Thyroid gland (tissue), 4 donors: ENCODE measurements around the gene COL7A1. TPM values are rescaled to one million over a fixed set of nuclear protein-coding genes. Genes with fewer than 3 reads are reported as not detected.

ENCODE experiments used
- DNase-seq, 2 donors: peaks; one replicate each; pipeline ENCODE4 v3.0.0-alpha.2; 2019
- H3K27ac ChIP-seq, 3 donors: fragments of 200-600 bp; sonication (generic); 1 replicate in 2 of 3; 2 replicates in 1 of 3; pipeline ENCODE4 v1.5.1; 2016 to 2019; ENCODE audit warnings: mild to moderate bottlenecking in 1 of 3, moderate library complexity in 1 of 3
- H3K27me3 ChIP-seq: fragments of 200-600 bp; sonication (generic); one replicate; pipeline ENCODE4 v1.5.1; 2019
- H3K36me3 ChIP-seq, 2 donors: fragments of 200-600 bp; sonication (generic); one replicate each; pipeline ENCODE4 v1.5.1; 2016 to 2019
- H3K4me1 ChIP-seq, 2 donors: fragments of 200-600 bp; sonication (generic); one replicate each; pipeline ENCODE4 v1.5.1; 2017 to 2019
- H3K4me3 ChIP-seq, 3 donors: fragments of 200-600 bp; sonication (generic); replicated peaks in 1 of 3; 1 replicate in 2 of 3; 2 replicates in 1 of 3; pipeline ENCODE4 v1.5.1; 2016; ENCODE audit warnings: mild to moderate bottlenecking in 1 of 3
- H3K9me3 ChIP-seq: fragments of 200-600 bp; sonication (generic); one replicate; pipeline ENCODE4 v1.5.1; 2017
- POLR2A ChIP-seq, 2 donors: fragments of 450-650 bp; IDR thresholded peaks; one replicate each; pipeline ENCODE4 v1.6.1; 2017; ENCODE audit warnings: antibody characterized with exemption in 2 of 2, mild to moderate bottlenecking in 2 of 2, moderate library complexity in 1 of 2
- WGBS, 2 donors: methylation state at CpG; one replicate each; pipeline ENCODE4 v1.1.5; 2017; 5-methylcytosine and 5-hydroxymethylcytosine counted together
- intact Hi-C: fragments of 100-400 bp; cut with DNase I; formaldehyde crosslinking; loops from one replicate; pipeline ENCODE4 v1.15.1; 2023
- total RNA-seq, 4 donors: library from RNA; depleted of rRNA; stranded (reverse); fragments of >200 nt; gene quantifications; one replicate each; pipeline ENCODE4 v1.2.3, GENCODE V29; 2016
- TF ChIP-seq, protein P1 (sequence below), 6 experiments: fragments of 200-600 bp in 3 of 6; fragments of 450-650 bp in 3 of 6; sonication (generic) in 3 of 6; IDR thresholded peaks; one replicate each; pipeline ENCODE4 v1.5.1; 2016 to 2019; ENCODE audit warnings: antibody characterized with exemption in 6 of 6, mild to moderate bottlenecking in 2 of 6, inconsistent platforms in 1 of 6, moderate library complexity in 1 of 6

Gene COL7A1
- total RNA-seq, 4 donors from 2014 or later: 0.34 to 1.0 (median 0.80) TPM

- 91 to 92% methylated on average over 12 to 16 of the region's 22 CpGs for WGBS, 2 donors
- TF ChIP-seq POLR2A (IDR thresholded peaks at IDR 0.05): no peak
- TF ChIP-seq, protein P1, sequence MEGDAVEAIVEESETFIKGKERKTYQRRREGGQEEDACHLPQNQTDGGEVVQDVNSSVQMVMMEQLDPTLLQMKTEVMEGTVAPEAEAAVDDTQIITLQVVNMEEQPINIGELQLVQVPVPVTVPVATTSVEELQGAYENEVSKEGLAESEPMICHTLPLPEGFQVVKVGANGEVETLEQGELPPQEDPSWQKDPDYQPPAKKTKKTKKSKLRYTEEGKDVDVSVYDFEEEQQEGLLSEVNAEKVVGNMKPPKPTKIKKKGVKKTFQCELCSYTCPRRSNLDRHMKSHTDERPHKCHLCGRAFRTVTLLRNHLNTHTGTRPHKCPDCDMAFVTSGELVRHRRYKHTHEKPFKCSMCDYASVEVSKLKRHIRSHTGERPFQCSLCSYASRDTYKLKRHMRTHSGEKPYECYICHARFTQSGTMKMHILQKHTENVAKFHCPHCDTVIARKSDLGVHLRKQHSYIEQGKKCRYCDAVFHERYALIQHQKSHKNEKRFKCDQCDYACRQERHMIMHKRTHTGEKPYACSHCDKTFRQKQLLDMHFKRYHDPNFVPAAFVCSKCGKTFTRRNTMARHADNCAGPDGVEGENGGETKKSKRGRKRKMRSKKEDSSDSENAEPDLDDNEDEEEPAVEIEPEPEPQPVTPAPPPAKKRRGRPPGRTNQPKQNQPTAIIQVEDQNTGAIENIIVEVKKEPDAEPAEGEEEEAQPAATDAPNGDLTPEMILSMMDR (IDR thresholded peaks at IDR 0.05): no peak
- Histone ChIP-seq H3K27ac (no peak overlapping the region), H3K36me3 (no peaks in the 10 kb centered on the region), H3K4me3 (no peak overlapping the region), H3K9me3 (no peaks in the 10 kb centered on the region), H3K4me1 (peaks cover 5 to 12% of the 10 kb centered on the region in 2 donors), H3K27me3 (no peaks in the 10 kb centered on the region)
- intact Hi-C loops: no loop called here
- DNase-seq: no peak
These were observed 3.1 kb downstream of the COL7A1 start for GRCh38 chr3:48591886-48592518.

- intact Hi-C loops: no loop called here
- DNase-seq: no peak
- peaks cover 5 to 12% of the 10 kb centered on the region in 2 donors for H3K4me1 ChIP-seq
- no peak overlapping the region for H3K27ac ChIP-seq
- H3K36me3 ChIP-seq: no peaks in the 10 kb centered on the region
- TF ChIP-seq, protein P1 (IDR thresholded peaks at IDR 0.05): no peak
- no peak for TF ChIP-seq POLR2A (IDR thresholded peaks at IDR 0.05)
- H3K27me3 ChIP-seq: no peaks in the 10 kb centered on the region
- WGBS, 2 donors: 83 to 94% methylated on average over 3 to 10 of the region's 14 CpGs
- no peak overlapping the region for H3K4me3 ChIP-seq
- no peaks in the 10 kb centered on the region for H3K9me3 ChIP-seq
These were observed 3.7 kb downstream of the COL7A1 start for GRCh38 chr3:48591436-48591835.

DNA sequence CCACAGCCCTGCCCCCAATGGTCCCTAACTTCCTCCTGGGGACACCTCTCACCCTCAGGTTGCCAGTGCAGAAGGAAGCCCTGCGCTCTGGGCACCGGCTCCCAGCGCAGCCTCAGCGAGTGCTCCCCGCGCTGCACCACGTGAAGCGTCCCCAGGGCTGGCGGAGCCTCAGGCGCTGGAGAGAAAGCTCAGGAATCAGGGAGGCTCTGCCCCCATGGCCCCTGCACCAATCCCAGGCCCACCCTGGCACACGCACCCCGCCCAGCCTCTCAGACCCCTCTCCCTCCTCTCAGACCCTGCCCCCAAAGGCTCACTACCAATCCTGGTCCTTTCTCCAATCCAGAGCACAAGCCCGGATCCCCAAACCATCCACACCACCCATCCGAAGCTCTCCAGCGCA is 6.9 kb downstream of the COL7A1 start:
- Histone ChIP-seq H3K4me1 (no peaks in the 10 kb centered on the region), H3K27me3 (no peaks in the 10 kb centered on the region), H3K9me3 (no peaks in the 10 kb centered on the region), H3K36me3 (no peaks in the 10 kb centered on the region), H3K4me3 (no peak overlapping the region), H3K27ac (no peak overlapping the region)
- TF ChIP-seq, protein P1 (IDR thresholded peaks at IDR 0.05): no peak
- TF ChIP-seq POLR2A (IDR thresholded peaks at IDR 0.05): no peak
- 46 to 52% methylated on average over 13 to 15 of the region's 15 CpGs for WGBS, 2 donors
- DNase-seq: no peak
- intact Hi-C loops: no loop called here

- no peak for DNase-seq
- intact Hi-C loops: no loop called here
- Histone ChIP-seq H3K27me3 (no peaks in the 10 kb centered on the region), H3K4me3 (no peak overlapping the region), H3K36me3 (no peaks in the 10 kb centered on the region), H3K9me3 (no peaks in the 10 kb centered on the region), H3K27ac (no peak overlapping the region), H3K4me1 (no peaks in the 10 kb centered on the region)
- TF ChIP-seq, protein P1 (IDR thresholded peaks at IDR 0.05): no peak
- TF ChIP-seq POLR2A (IDR thresholded peaks at IDR 0.05): no peak
- WGBS, 2 donors: 62 to 74% methylated on average over 9 to 11 of the region's 11 CpGs
These were observed 7.4 kb downstream of the COL7A1 start for GRCh38 chr3:48587686-48588085.

GRCh38 chr3:48585411-48585810 is 9.7 kb downstream of the COL7A1 start:
- Histone ChIP-seq H3K27me3 (no peaks in the 10 kb centered on the region), H3K4me3 (no peak overlapping the region), H3K27ac (no peak overlapping the region), H3K4me1 (no peaks in the 10 kb centered on the region), H3K36me3 (no peaks in the 10 kb centered on the region), H3K9me3 (no peaks in the 10 kb centered on the region)
- DNase-seq: no peak
- 91 to 96% methylated on average over 7 to 8 of the region's 8 CpGs for WGBS, 2 donors
- TF ChIP-seq, protein P1 (IDR thresholded peaks at IDR 0.05): no peak
- no peak for TF ChIP-seq POLR2A (IDR thresholded peaks at IDR 0.05)
- intact Hi-C loops: no loop called here
